Tibial nerve (tissue), 4 donors: Measurements from ENCODE around the gene RARG.

Source experiments
- CTCF ChIP-seq, 5 experiments: fragments of 200-600 bp in 3 of 5; fragments of 450-650 bp in 2 of 5; sonication (generic) in 3 of 5; IDR thresholded peaks; one replicate each; pipeline ENCODE4 v1.5.1; 2016 to 2019; ENCODE audit warnings: antibody characterized with exemption in 5 of 5, mild to moderate bottlenecking in 3 of 5, moderate library complexity in 2 of 5
- EP300 ChIP-seq, 2 donors: sonication (generic); formaldehyde crosslinking; IDR thresholded peaks; one replicate each; pipeline ENCODE4 v1.6.1; 2017; ENCODE audit warnings: antibody characterized with exemption in 2 of 2, mild to moderate bottlenecking in 1 of 2
- POLR2A ChIP-seq, 2 donors: fragments of 450-650 bp; IDR thresholded peaks; one replicate each; pipeline ENCODE4 v1.6.1; 2017; ENCODE audit warnings: antibody characterized with exemption in 2 of 2, mild to moderate bottlenecking in 2 of 2, moderate library complexity in 2 of 2

- TF ChIP-seq POLR2A (IDR thresholded peaks at IDR 0.05) (peak; percentile 34 to 73), CTCF (IDR thresholded peaks at IDR 0.05) (peak; percentile 8 to 58 (median 31)), EP300 (IDR thresholded peaks at IDR 0.05) (peak in 1 of 2 donors; percentile 89)
Measured at GRCh38 chr12:53251477-53252348, 19.7 kb upstream of the RARG start.
